IMR-90 (cell line): Measurements from ENCODE around the gene FAM184A. TPM values are rescaled to one million over a fixed set of nuclear protein-coding genes. Genes with fewer than 3 reads are reported as not detected.

ENCODE experiments used
- ATAC-seq: fragments of 200-7000 bp; cut with Tn5 transposase; 2 replicates; pipeline ENCODE4 v1.9.1; 2020; ENCODE audit warnings: low read depth, mild to moderate bottlenecking, moderate library complexity
- BruUV-seq: library from RNA; stranded (reverse); fragments of 400-500 nt; replicated peaks from 2 replicates; lab custom pipeline; 2021; lab: Mats Ljungman, UMichigan
- CTCF ChIA-PET: fragments of 300-600 bp; formaldehyde crosslinking; extraction: SDS; loops from one replicate; lab custom pipeline; 2021; ENCODE audit warnings: antibody characterized with exemption; lab: Yijun Ruan, JAX
- POLR2A ChIA-PET: fragments of 300-600 bp; sonication (Branson Sonifier 250); formaldehyde crosslinking; loops from one replicate; lab custom pipeline; 2022; ENCODE audit warnings: antibody characterized with exemption; ENCODE audit not compliant: unreplicated experiment; lab: Charles Lee
- DNase-seq: peaks from one replicate; pipeline ENCODE4 v3.0.0; 2013
- H2AFZ ChIP-seq: replicated peaks from 2 replicates; pipeline ENCODE3; 2013; ENCODE audit warnings: low read length, mild to moderate bottlenecking; ENCODE audit not compliant: poor library complexity
- H2AK5ac ChIP-seq: 2 replicates; pipeline ENCODE4 v1.6.1; 2013; ENCODE audit warnings: low read depth, low read length, inconsistent platforms
- H2AK9ac ChIP-seq: replicated peaks from 2 replicates; pipeline ENCODE3; 2013; ENCODE audit warnings: mild to moderate bottlenecking, low read depth, low read length, moderate library complexity; ENCODE audit not compliant: poor library complexity
- H2BK120ac ChIP-seq: 2 replicates; pipeline ENCODE4 v1.6.1; 2013; ENCODE audit warnings: low read depth, low read length, inconsistent platforms
- H2BK15ac ChIP-seq: 3 replicates; pipeline ENCODE4 v1.6.1; 2013; ENCODE audit warnings: low read depth, low read length, inconsistent platforms
- H2BK20ac ChIP-seq: 2 replicates; pipeline ENCODE4 v1.6.1; 2013; ENCODE audit warnings: low read depth, mild to moderate bottlenecking, inconsistent platforms, low read length, moderate library complexity
- H2BK5ac ChIP-seq: 2 replicates; pipeline ENCODE4 v1.6.1; 2013; ENCODE audit warnings: mild to moderate bottlenecking, low read depth, low read length, inconsistent platforms; ENCODE audit not compliant: poor library complexity, severe bottlenecking
- H3K14ac ChIP-seq: replicated peaks from 2 replicates; pipeline ENCODE4 v1.6.1; 2013; ENCODE audit warnings: low read depth, low read length, inconsistent platforms
- H3K18ac ChIP-seq: 2 replicates; pipeline ENCODE4 v1.6.1; 2013; ENCODE audit warnings: low read depth, low read length, control low read depth
- H3K23ac ChIP-seq: 2 replicates; pipeline ENCODE4 v1.6.1; 2013; ENCODE audit warnings: low read depth, low read length, inconsistent platforms
- H3K27ac ChIP-seq: 2 replicates; pipeline ENCODE4 v1.5.1; 2013; ENCODE audit warnings: mild to moderate bottlenecking, control low read depth, low read length; ENCODE audit not compliant: insufficient read depth
- H3K27me3 ChIP-seq: 2 replicates; pipeline ENCODE4 v1.6.1; 2013; ENCODE audit warnings: low read length; ENCODE audit not compliant: control insufficient read depth, insufficient read depth
- H3K36me3 ChIP-seq: 2 replicates; pipeline ENCODE4 v1.6.1; 2013; ENCODE audit warnings: low read length, mixed read lengths; ENCODE audit not compliant: control insufficient read depth, insufficient read depth
- H3K4ac ChIP-seq: 2 replicates; pipeline ENCODE4 v1.6.1; 2013; ENCODE audit warnings: low read depth, low read length, inconsistent platforms
- H3K4me1 ChIP-seq: 2 replicates; pipeline ENCODE4 v1.6.1; 2013; ENCODE audit warnings: low read length, mixed read lengths; ENCODE audit not compliant: control insufficient read depth, insufficient read depth
- H3K4me2 ChIP-seq: 2 replicates; pipeline ENCODE4 v1.6.1; 2013; ENCODE audit warnings: low read depth, mild to moderate bottlenecking, control low read depth, low read length, moderate library complexity
- H3K4me3 ChIP-seq: 2 replicates; pipeline ENCODE4 v1.5.1; 2013; ENCODE audit warnings: low read depth, mild to moderate bottlenecking, control low read depth, low read length, moderate library complexity; ENCODE audit not compliant: insufficient read depth
- H3K56ac ChIP-seq: 2 replicates; pipeline ENCODE4 v1.6.1; 2013; ENCODE audit warnings: low read length, inconsistent platforms; ENCODE audit not compliant: insufficient read depth; ENCODE audit errors: extremely low read depth
- H3K79me1 ChIP-seq, 2 experiments: 2 replicates each; pipeline ENCODE4 v1.6.1; 2013; ENCODE audit warnings: low read length in 2 of 2, inconsistent platforms in 1 of 2, low read depth in 1 of 2
- H3K9ac ChIP-seq: 2 replicates; pipeline ENCODE4 v1.6.1; 2013; ENCODE audit warnings: low read depth, low read length, control low read depth
- H3K9me1 ChIP-seq: 2 replicates; pipeline ENCODE4 v1.6.1; 2013; ENCODE audit warnings: low read length, inconsistent platforms; ENCODE audit not compliant: insufficient read depth
- H3K9me3 ChIP-seq: 2 replicates; pipeline ENCODE4 v1.6.1; 2013; ENCODE audit warnings: low read length; ENCODE audit not compliant: control insufficient read depth, insufficient read depth
- H4K20me1 ChIP-seq: 2 replicates; pipeline ENCODE4 v1.6.1; 2013; ENCODE audit warnings: low read length, inconsistent platforms; ENCODE audit not compliant: insufficient read depth
- H4K5ac ChIP-seq: 2 replicates; pipeline ENCODE4 v1.6.1; 2013; ENCODE audit warnings: mild to moderate bottlenecking, low read depth, low read length, control low read depth
- H4K8ac ChIP-seq, 2 experiments: 2 replicates each; pipeline ENCODE4 v1.6.1; 2013; ENCODE audit warnings: low read depth in 2 of 2, low read length in 2 of 2, control low read depth in 1 of 2, inconsistent platforms in 1 of 2
- H4K91ac ChIP-seq: 2 replicates; pipeline ENCODE4 v1.6.1; 2013; ENCODE audit warnings: low read depth, low read length, inconsistent platforms; ENCODE audit not compliant: insufficient read depth
- ELK1 ChIP-seq: fragments of 150-350 bp; IDR thresholded peaks from 2 replicates; pipeline ENCODE4 v1.6.1; 2016; ENCODE audit warnings: low read depth, mild to moderate bottlenecking, low read length, moderate library complexity, borderline replicate concordance
- MAZ ChIP-seq: IDR thresholded peaks from 2 replicates; pipeline ENCODE4 v1.6.1; 2012; ENCODE audit warnings: low read depth, mild to moderate bottlenecking, low read length, improper control_type of control experiment, moderate library complexity, borderline replicate concordance
- MXI1 ChIP-seq: IDR thresholded peaks from 2 replicates; pipeline ENCODE4 v1.6.1; 2012; ENCODE audit warnings: low read depth, mild to moderate bottlenecking, low read length, moderate library complexity, borderline replicate concordance
- SMC3 ChIP-seq: fragments of 150-350 bp; IDR thresholded peaks from 2 replicates; pipeline ENCODE4 v1.6.1; 2016; ENCODE audit warnings: low read depth, mild to moderate bottlenecking, antibody characterized with exemption, low read length, moderate library complexity
- WGBS, 2 experiments: methylation state at CpG; one replicate each; pipeline versions ENCODE4 v1.1.5 to v1.1.7; 2013; ENCODE audit warnings: missing lambda C conversion rate in 2 of 2; ENCODE audit not compliant: insufficient read length in 1 of 2; ENCODE audit errors: extremely low coverage in 2 of 2; 5-methylcytosine and 5-hydroxymethylcytosine counted together
- dilution Hi-C: fragments of 300-500 bp; cut with HindIII; formaldehyde crosslinking; loops from one replicate; pipeline ENCODE4 v1.14.3; 2018; ENCODE audit warnings: low sequenced_read_pairs; ENCODE audit not compliant: unreplicated experiment
- in situ Hi-C: fragments of 300-500 bp; cut with MboI; formaldehyde crosslinking; loops from 3 replicates; pipeline ENCODE4 v1.14.3; 2019; ENCODE audit warnings: low sequenced_read_pairs, inconsistent platforms, mixed read lengths
- intact Hi-C: fragments of 100-400 bp; cut with micrococcal nuclease; formaldehyde crosslinking; loops from 2 replicates; pipeline ENCODE4 v1.10.0; 2022
- polyA plus RNA-seq, 3 experiments: library from polyadenylated mRNA; depleted of rRNA; stranded (reverse); fragments of >200 nt; gene quantifications; 2 replicates each; pipeline ENCODE4 v1.2.3, GENCODE V29; 2012; ENCODE audit warnings: low replicate concordance in 1 of 3
- total RNA-seq: library from RNA; depleted of rRNA; stranded (reverse); fragments of >200 nt; gene quantifications from 2 replicates; pipeline ENCODE4 v1.2.3, GENCODE V29; 2012

Gene FAM184A
- total and polyA plus RNA-seq, 2 of the 4 experiments (the other 2 are of a cell fraction) = 0.03 TPM; not detected in 1

- dilution Hi-C loops = no loop called here
- no peak overlapping the region for H4K91ac ChIP-seq
- WGBS, 2 experiments = no CpG with 5 or more reads among the region's 4 CpGs
Observed at GRCh38 chr6:118992186-118992795, 86.2 kb downstream of the FAM184A start.

More at GRCh38 chr6:118992186-118992795, 86.2 kb downstream of the FAM184A start:
- DNase-seq = no peak
- Histone ChIP-seq H2AFZ (no peak overlapping the region), H4K5ac (no peak overlapping the region), H4K8ac (no peak overlapping the region), H3K27me3 (no peaks in the 10 kb centered on the region), H2BK5ac (no peak overlapping the region), H2BK120ac (no peak overlapping the region), H3K9me3 (no peaks in the 10 kb centered on the region), H2BK20ac (no peak overlapping the region), H3K36me3 (no peaks in the 10 kb centered on the region), H2AK9ac (no peak overlapping the region), H3K9me1 (no peaks in the 10 kb centered on the region), H3K14ac (no peak overlapping the region), H2AK5ac (no peak overlapping the region), H3K4me1 (no peaks in the 10 kb centered on the region), H3K18ac (no peak overlapping the region), H4K20me1 (no peaks in the 10 kb centered on the region), H3K79me1 (no peaks in the 10 kb centered on the region), H3K4me2 (no peak overlapping the region), H2BK15ac (no peak overlapping the region), H3K27ac (no peak overlapping the region), H3K4ac (no peak overlapping the region), H3K4me3 (no peak overlapping the region), H3K23ac (no peak overlapping the region), H3K56ac (no peak overlapping the region), H3K9ac (no peak overlapping the region)
- no TSS peak for BruUV-seq
- in situ Hi-C loops (no loop called here), intact Hi-C loops (no loop called here)
- ChIA-PET CTCF (no interaction called here), POLR2A (no interaction called here)
- TF ChIP-seq ELK1 (no peak), MXI1 (no peak), MAZ (no peak), SMC3 (no peak)
- ATAC-seq = no peak
